Stimulated activated naive CD4-positive, alpha-beta T cell treated with Interleukin-2 at 50 U/mL for 16 hours (primary cell): Measurements from ENCODE around the gene STT3B.

Experiments used
- DNase-seq: peaks from one replicate; lab custom pipeline; 2025; lab: John Stamatoyannopoulos, UW

The STT3B gene

GRCh38 chr3:31552103-31552502, 19.4 kb downstream of the STT3B start:
- DNase-seq, result no peak

- no peak for DNase-seq
These were observed 20.5 kb downstream of the STT3B start for GRCh38 chr3:31553258-31553657.

DNA sequence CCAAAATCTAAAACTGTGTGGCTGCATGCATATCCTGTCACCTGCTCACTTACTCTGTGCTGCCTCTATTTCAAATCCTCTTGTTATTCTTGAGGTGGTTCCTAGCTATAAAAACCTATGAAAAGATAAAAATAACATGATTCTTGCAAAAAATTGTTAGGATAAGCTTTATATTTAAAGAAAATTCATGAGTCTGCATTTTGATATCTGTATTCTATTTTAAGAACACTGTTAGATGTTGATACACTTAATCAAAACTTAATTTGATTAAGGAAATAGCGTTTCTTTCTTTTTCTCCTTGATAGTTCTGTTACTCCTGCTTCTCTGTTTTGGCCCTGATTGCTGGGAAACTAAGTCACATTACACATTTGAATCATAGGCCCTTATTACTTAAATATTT, 22.5 kb downstream of the STT3B start:
- DNase-seq, result no peak

- DNase-seq, result no peak
These were observed 27.3 kb downstream of the STT3B start for GRCh38 chr3:31559872-31560534.

GRCh38 chr3:31561891-31562290, 29.2 kb downstream of the STT3B start:
- DNase-seq, result no peak

GRCh38 chr3:31562525-31562924, 29.8 kb downstream of the STT3B start:
- peak; percentile 3 for DNase-seq

- DNase-seq, result no peak
These were observed 32.6 kb downstream of the STT3B start for GRCh38 chr3:31565288-31565687.

DNA sequence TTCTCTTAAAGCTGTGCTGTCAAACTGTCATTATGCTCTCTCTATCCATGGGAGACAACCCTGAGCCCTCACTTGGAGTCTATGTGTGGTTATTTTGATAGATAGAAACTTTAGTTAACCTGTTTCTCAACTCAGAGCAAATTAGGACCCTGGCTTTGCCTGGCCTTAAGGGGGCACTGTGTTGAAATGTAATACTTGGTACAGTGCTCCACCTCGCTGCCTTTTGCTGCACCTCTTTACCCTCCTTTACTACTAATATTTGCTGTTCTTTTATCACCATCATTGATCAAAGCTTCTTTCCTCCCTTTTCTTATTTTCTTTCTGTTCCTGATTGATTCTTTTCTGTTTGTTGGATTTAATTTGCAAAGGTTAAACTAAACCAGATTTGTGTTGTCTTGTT, 34.3 kb downstream of the STT3B start:
- DNase-seq, result no peak

GRCh38 chr3:31568649-31569048, 35.9 kb downstream of the STT3B start:
- no peak for DNase-seq

GRCh38 chr3:31571325-31571724, 38.6 kb downstream of the STT3B start:
- no peak for DNase-seq

DNA sequence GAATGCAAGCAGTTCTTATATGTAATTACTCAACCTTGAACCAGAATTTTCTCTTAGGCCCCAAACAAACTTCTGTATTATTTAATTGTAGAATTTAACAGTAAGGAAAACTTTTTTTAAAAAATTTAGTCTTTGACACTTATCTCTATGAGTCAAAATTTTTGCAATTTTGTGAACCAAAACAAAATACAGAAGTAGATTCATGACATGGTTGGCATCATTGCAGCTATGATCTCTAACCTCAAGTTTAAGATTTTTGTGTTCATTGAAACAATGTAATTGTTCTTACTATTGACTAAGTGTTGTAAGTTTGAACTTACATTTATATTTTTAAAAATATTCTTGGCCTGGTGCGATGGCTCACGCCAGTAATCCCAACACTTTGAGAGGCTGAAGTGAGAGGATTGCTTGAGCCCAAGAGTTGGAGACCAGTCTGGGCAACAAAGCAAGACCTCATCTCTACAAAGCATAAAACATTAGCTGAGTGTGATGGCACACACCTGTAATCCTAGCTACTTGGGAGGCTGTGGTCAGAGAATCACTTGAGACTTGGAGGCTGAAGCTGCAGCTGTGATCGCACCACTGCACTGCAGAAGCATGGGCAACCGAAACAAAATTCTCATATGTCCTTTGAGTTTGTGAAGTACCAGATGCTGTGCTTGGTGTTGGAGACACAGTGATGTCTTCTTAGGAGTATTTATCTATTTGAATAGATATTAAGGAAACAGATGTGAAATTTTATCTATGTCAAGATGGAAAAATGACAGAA, 39.7 kb downstream of the STT3B start:
- no peak for DNase-seq

GRCh38 chr3:31573036-31573779, 40.5 kb downstream of the STT3B start:
- DNase-seq, result no peak

GRCh38 chr3:31575448-31575847, 42.7 kb downstream of the STT3B start:
- no peak for DNase-seq

DNA sequence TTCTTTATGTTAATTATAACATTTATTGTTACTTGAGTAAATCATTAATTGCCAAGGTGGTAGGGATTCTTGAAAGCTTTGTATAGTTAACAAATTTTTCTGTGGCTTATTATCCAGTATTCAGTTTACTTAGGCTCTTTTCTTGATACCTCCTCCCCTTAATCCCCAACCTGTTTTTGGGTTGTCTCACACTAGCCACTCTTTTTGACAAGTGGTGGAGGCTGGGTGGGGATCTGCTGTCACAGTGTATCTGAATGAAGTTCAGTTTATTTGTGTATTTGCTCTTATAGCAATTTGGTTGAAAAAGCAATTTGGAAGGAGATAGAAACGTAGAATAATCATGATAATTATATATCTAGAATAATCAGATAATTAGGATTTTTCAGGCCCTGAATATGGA, 43.8 kb downstream of the STT3B start:
- DNase-seq, result no peak

GRCh38 chr3:31577232-31577631, 44.5 kb downstream of the STT3B start:
- DNase-seq, result no peak

DNA sequence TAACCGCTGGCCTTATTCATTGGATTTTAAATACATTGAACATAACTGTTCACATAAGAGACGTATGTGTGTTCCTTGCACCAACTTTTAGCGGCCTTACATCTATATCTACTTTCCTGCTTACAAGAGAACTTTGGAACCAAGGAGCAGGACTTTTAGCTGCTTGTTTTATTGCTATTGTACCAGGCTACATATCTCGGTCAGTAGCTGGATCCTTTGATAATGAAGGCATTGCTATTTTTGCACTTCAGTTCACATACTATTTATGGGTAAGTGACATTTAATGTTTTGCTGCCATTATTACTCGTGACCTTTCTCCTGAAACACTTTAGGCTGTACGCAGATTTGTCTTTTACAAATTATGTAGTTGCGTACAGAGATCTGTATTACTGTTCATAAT, 47.1 kb downstream of the STT3B start:
- DNase-seq, result no peak

GRCh38 chr3:31580645-31581044, 47.9 kb downstream of the STT3B start:
- DNase-seq, result no peak

DNA sequence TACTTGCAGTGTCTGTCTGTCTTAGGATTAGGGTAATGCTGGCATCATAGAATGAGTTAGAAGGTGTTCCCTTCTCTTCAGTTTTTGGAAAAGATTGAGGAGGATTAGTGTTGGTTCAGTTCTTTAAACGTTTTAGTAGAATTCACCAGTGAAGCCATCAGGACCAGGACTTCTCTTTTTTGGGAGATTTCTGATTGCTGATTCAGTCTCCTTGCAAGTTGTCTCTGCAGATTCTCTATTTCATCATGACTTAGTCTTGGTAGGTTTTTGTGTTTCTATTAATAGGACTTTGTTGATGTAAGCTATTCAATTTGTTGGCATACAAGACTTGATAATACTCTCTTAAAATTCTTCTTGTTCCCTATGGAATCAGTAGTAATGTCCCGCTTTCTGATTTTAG, 48.9 kb downstream of the STT3B start:
- DNase-seq, result no peak

DNA sequence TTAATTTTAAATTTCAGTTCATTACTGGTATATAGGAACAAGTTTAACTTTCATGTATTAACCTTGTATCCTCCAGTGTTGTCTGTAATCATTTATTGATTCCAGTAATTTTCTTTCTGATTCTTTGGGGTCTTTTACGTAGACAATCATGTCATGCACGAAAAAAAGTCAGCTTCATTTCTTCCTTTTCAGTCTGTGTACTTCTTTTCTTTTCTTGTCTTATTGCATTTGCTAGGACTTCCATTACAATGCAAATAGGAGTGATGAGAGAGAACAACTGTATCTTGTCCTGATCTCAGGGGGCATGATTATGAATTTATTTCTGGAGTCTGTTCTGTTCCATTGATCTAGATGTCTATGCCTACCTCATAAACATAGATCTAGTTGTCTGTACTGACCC, 56.5 kb downstream of the STT3B start:
- DNase-seq, result no peak

DNA sequence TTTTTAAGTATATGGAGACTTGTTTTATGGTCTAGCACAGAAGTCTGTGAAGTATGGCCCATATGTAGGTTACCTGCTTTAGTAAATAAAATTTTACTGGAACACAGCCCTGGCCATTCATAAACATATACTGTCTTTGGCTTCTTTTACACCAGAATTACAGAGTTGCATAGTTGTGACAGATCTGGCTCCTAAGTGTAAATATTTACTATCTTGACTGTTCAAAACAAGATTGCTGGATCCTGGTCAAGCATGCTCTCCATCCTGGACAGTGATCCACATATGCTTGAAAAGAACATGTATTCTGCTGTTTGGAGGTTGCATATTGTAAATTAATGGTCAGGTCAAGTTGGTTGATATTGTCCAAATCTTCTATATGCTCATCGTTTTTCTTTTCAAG, 57.9 kb downstream of the STT3B start:
- DNase-seq, result no peak

- DNase-seq, result no peak
These were observed 60.0 kb downstream of the STT3B start for GRCh38 chr3:31592764-31593163.

GRCh38 chr3:31596176-31596575, 63.5 kb downstream of the STT3B start:
- no peak for DNase-seq

GRCh38 chr3:31600431-31600830, 67.7 kb downstream of the STT3B start:
- no peak for DNase-seq
